ENCODE data around the gene HGFAC.

GRCh38 chr4:3406021-3406420, 35.7 kb upstream of the HGFAC start:
- TF ChIP-seq CEBPB (IDR thresholded peaks at IDR 0.05) (no peak), CREB1 (IDR thresholded peaks at IDR 0.05; ENCODE audit: low read depth) (no peak), TEAD4 (IDR thresholded peaks at IDR 0.05) (no peak), EGR1 (IDR thresholded peaks at IDR 0.05) (no peak), EP300 (IDR thresholded peaks at IDR 0.05; ENCODE audit: borderline replicate concordance) (no peak), REST (IDR thresholded peaks at IDR 0.05; ENCODE audit: low read depth) (no peak), ZBTB7A (IDR thresholded peaks at IDR 0.05; ENCODE audit: low read depth) (no peak)
- TF ChIP-seq, protein P1, sequence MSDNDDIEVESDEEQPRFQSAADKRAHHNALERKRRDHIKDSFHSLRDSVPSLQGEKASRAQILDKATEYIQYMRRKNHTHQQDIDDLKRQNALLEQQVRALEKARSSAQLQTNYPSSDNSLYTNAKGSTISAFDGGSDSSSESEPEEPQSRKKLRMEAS (IDR thresholded peaks at IDR 0.05), result no peak
